ENCODE data around the gene ZSCAN9. TPM values are rescaled to one million over a fixed set of nuclear protein-coding genes. Genes with fewer than 3 reads are reported as not detected.

ZSCAN9 gene
- total and polyA plus RNA-seq, 2 of the 13 experiments (the other 11 are each of a cell fraction or from before 2014, with no cell fraction given): 14.6 to 17.8 TPM

- no peak for TF ChIP-seq ZFYVE20 (CRISPR knock-in tag; IDR thresholded peaks at IDR 0.05; ENCODE audit: borderline replicate concordance, low read depth)
- peak; percentile 67 for TF ChIP-seq POLR2AphosphoS5 (IDR thresholded peaks at IDR 0.05; ENCODE audit: low read depth, low read length)
- peak; percentile 58; the same call in 1 of the 2 replicates for TF ChIP-seq DRAP1 (CRISPR knock-in tag; IDR thresholded peaks at IDR 0.05)
- TF ChIP-seq ZNF589 (CRISPR knock-in tag; conservative IDR thresholded peaks at IDR 0.05): no peak
- no peak for TF ChIP-seq HDAC6 (IDR thresholded peaks at IDR 0.05; ENCODE audit: low read depth, low read length)
- peak; percentile 62; the same call in 1 of the 2 replicates for TF ChIP-seq HINFP (CRISPR knock-in tag; IDR thresholded peaks at IDR 0.05; ENCODE audit: low read depth)
- peak; percentile 52; the same call in 1 of the 2 replicates for TF ChIP-seq TFE3 (CRISPR knock-in tag; IDR thresholded peaks at IDR 0.05)
- TF ChIP-seq PLRG1 (conservative IDR thresholded peaks at IDR 0.05): no peak
- no peak for TF ChIP-seq ZNF101 (CRISPR knock-in tag; IDR thresholded peaks at IDR 0.05; ENCODE audit: borderline replicate concordance, low read depth)
- no peak for TF ChIP-seq MTA3 (CRISPR knock-in tag; IDR thresholded peaks at IDR 0.05)
- no peak for TF ChIP-seq DNMT1 (CRISPR knock-in tag; IDR thresholded peaks at IDR 0.05)
- peak; percentile 66; the same call in 1 of the 2 replicates for TF ChIP-seq SMAD3 (CRISPR knock-in tag; IDR thresholded peaks at IDR 0.05)
- TF ChIP-seq SP4 (CRISPR knock-in tag; IDR thresholded peaks at IDR 0.05): peak; percentile 72
- no peak for TF ChIP-seq ZNF30 (CRISPR knock-in tag; IDR thresholded peaks at IDR 0.05)
- peak; percentile 50 for TF ChIP-seq FOXO1 (CRISPR knock-in tag; IDR thresholded peaks at IDR 0.05)
- TF ChIP-seq SCMH1 (CRISPR knock-in tag; IDR thresholded peaks at IDR 0.05; ENCODE audit: borderline replicate concordance): no peak
- TF ChIP-seq ZNF552 (CRISPR knock-in tag; IDR thresholded peaks at IDR 0.05; ENCODE audit: borderline replicate concordance): peak; percentile 75; the same call in 1 of the 2 replicates
- TF ChIP-seq ZNF710 (CRISPR knock-in tag; IDR thresholded peaks at IDR 0.05; ENCODE audit: borderline replicate concordance): peak; percentile 59; the same call in 1 of the 2 replicates
- TF ChIP-seq FLYWCH1 (CRISPR knock-in tag; IDR thresholded peaks at IDR 0.05): peak; percentile 69; the same call in 1 of the 2 replicates
- no peak for TF ChIP-seq TCF7 (IDR thresholded peaks at IDR 0.05; ENCODE audit: low read depth)
- TF ChIP-seq, protein P1, sequence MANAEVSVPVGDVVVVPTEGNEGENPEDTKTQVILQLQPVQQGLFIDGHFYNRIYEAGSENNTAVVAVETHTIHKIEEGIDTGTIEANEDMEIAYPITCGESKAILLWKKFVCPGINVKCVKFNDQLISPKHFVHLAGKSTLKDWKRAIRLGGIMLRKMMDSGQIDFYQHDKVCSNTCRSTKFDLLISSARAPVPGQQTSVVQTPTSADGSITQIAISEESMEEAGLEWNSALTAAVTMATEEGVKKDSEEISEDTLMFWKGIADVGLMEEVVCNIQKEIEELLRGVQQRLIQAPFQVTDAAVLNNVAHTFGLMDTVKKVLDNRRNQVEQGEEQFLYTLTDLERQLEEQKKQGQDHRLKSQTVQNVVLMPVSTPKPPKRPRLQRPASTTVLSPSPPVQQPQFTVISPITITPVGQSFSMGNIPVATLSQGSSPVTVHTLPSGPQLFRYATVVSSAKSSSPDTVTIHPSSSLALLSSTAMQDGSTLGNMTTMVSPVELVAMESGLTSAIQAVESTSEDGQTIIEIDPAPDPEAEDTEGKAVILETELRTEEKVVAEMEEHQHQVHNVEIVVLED (CRISPR knock-in tag; IDR thresholded peaks at IDR 0.05; ENCODE audit: borderline replicate concordance): peak; percentile 72
- TF ChIP-seq SAFB2 (CRISPR knock-in tag; IDR thresholded peaks at IDR 0.05; ENCODE audit: borderline replicate concordance, low read depth): no peak; the same call in 1 of the 2 replicates
Observed at GRCh38 chr6:28281288-28282064, 56.4 kb downstream of the ZSCAN9 start, which contains the start of gene PGBD1 (continued).
